K562 (cell line): Measurements from ENCODE around the gene ZDHHC8. TPM values are rescaled to one million over a fixed set of nuclear protein-coding genes. Genes with fewer than 3 reads are reported as not detected.
A peak's percentile ranks its signal among the peaks of the same experiment; 100 is the strongest.

Experiments
- ARHGAP35 ChIP-seq: fragments of 450-650 bp; IDR thresholded peaks from 2 replicates; pipeline ENCODE4 v1.6.1; 2018; ENCODE audit not compliant: partially characterized antibody
- COPS2 ChIP-seq: fragments of 450-650 bp; conservative IDR thresholded peaks from 2 replicates; pipeline ENCODE4 v1.6.1; 2016; ENCODE audit warnings: mild to moderate bottlenecking, moderate library complexity
- EP300 ChIP-seq: IDR thresholded peaks from 2 replicates; pipeline ENCODE4 v1.6.1; 2012; ENCODE audit warnings: low read length, improper control_type of control experiment
- GABPB1 ChIP-seq: sonication (generic); formaldehyde crosslinking; IDR thresholded peaks from 2 replicates; pipeline ENCODE4 v1.8.0; 2022; ENCODE audit warnings: mild to moderate bottlenecking, missing genetic modification reagents
- HNRNPL ChIP-seq: fragments of 200-400 bp; formaldehyde crosslinking; IDR thresholded peaks from 2 replicates; pipeline ENCODE4 v1.6.1; 2017; ENCODE audit warnings: low read depth, mild to moderate bottlenecking, low read length
- KDM5B ChIP-seq: fragments of 200-600 bp; sonication (generic); IDR thresholded peaks from 2 replicates; pipeline ENCODE4 v1.6.1; 2012; ENCODE audit warnings: low read depth, mild to moderate bottlenecking, moderate library complexity, low read length, control low read depth, inconsistent platforms; ENCODE audit not compliant: insufficient replicate concordance
- WHSC1 ChIP-seq: IDR thresholded peaks from one replicate; pipeline ENCODE4 v1.6.1; 2012; ENCODE audit warnings: low read length, control low read depth, inconsistent platforms
- ZNF140 ChIP-seq: fragments of 250-450 bp; sonication (Bioruptor Pico); IDR thresholded peaks from 2 replicates; pipeline ENCODE4 v1.8.0; 2021; ENCODE audit warnings: moderate library complexity, mild to moderate bottlenecking, inconsistent platforms
- polyA plus RNA-seq, 8 experiments: library from polyadenylated mRNA; depleted of rRNA in 4 of 8; stranded (reverse) in 5 of 8; unstranded in 3 of 8; fragments of >200 nt; fragmentation: Nextera tagmentation in 2 of 8; fragmentation: Illumina TruSeq in 1 of 8; extraction: Ambion mirVana in 2 of 8; extraction: Trizol in 1 of 8; gene quantifications; 2 replicates each; pipeline versions ENCODE4 v1.2.1 to v1.2.3, GENCODE V29; 2011 to 2014; ENCODE audit warnings: inconsistent platforms in 1 of 8, missing spikeins in 1 of 8
- total RNA-seq, 7 experiments: library from RNA; depleted of rRNA in 6 of 7; stranded (reverse); fragments of >200 nt in 6 of 7; fragmentation: Illumina TruSeq in 2 of 7; extraction: Trizol in 2 of 7; gene quantifications; 2 replicates each; pipeline versions ENCODE4 v1.2.1 to v1.2.3, GENCODE V29; 2011 to 2021; ENCODE audit warnings: low replicate concordance in 1 of 7
- TF ChIP-seq, protein P1 (sequence below), 2 experiments: fragments of 150-350 bp in 1 of 2; IDR thresholded peaks; 2 replicates each; pipeline ENCODE4 v1.6.1; 2012 to 2016; ENCODE audit warnings: low read depth in 2 of 2, low read length in 2 of 2, mild to moderate bottlenecking in 1 of 2, moderate library complexity in 1 of 2
- TF ChIP-seq, protein P2 (sequence below), 3 experiments: fragments of 200-800 bp in 1 of 3; fragments of 250-450 bp in 1 of 3; fragments of 450-650 bp in 1 of 3; sonication (Bioruptor Pico) in 1 of 3; sonication (Bioruptor generic) in 1 of 3; formaldehyde crosslinking in 1 of 3; IDR thresholded peaks; 2 replicates each; pipeline versions ENCODE4 v1.6.1 to v1.8.0; 2016 to 2022; ENCODE audit warnings: mild to moderate bottlenecking in 2 of 3, missing genetic modification characterization in 2 of 3, missing compliant biosample characterization in 1 of 3, moderate library complexity in 1 of 3
- TF ChIP-seq, protein P3 (sequence below): sonication (generic); formaldehyde crosslinking; IDR thresholded peaks from 2 replicates; pipeline ENCODE4 v1.8.1; 2023; ENCODE audit warnings: mild to moderate bottlenecking, missing genetic modification reagents, moderate library complexity
- TF ChIP-seq, protein P4 (sequence below): fragments of 250-450 bp; sonication (Bioruptor Pico); IDR thresholded peaks from 2 replicates; pipeline ENCODE4 v1.8.0; 2022; ENCODE audit warnings: moderate library complexity, mild to moderate bottlenecking, inconsistent platforms

ZDHHC8 gene
- total and polyA plus RNA-seq, 9 of the 15 experiments (the other 6 are each of a cell fraction or from before 2014, with no cell fraction given), result 0.04 to 109 (median 16.4) TPM

DNA sequence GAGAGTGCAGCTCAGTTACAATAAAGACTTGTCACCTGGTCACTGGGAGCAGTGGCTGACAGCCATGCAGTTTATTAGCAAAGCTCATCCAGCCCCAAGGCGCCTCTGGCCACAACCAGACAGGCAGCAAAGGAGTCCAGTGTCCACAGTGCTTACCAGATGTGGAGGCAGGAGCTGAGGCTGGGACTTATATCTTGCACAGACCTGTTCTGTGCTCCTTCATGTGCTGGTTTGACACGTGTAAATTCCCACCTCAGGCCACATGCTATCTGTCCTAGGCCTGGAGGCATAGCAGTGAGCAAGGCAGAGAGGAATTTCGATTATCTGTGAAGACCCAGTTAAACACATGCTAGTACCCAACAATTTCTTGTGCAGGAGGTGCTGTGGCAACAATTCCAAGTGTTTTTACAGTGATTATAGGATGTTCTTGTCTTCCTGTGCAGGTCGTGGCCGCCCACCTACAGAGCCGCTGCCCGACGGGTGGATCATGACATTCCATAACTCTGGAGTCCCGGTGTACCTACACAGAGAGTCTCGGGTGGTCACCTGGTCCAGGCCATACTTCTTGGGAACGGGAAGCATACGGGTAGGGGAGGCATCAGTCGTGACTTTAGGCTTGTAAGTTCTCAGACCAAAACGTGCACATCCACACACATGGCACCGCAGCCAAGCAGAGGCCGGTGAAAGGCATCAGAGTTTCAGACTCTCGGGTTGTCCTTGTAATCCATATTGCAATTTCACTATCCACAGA, 42.2 kb upstream of the ZDHHC8 start (continued):
- TF ChIP-seq, protein P1, sequence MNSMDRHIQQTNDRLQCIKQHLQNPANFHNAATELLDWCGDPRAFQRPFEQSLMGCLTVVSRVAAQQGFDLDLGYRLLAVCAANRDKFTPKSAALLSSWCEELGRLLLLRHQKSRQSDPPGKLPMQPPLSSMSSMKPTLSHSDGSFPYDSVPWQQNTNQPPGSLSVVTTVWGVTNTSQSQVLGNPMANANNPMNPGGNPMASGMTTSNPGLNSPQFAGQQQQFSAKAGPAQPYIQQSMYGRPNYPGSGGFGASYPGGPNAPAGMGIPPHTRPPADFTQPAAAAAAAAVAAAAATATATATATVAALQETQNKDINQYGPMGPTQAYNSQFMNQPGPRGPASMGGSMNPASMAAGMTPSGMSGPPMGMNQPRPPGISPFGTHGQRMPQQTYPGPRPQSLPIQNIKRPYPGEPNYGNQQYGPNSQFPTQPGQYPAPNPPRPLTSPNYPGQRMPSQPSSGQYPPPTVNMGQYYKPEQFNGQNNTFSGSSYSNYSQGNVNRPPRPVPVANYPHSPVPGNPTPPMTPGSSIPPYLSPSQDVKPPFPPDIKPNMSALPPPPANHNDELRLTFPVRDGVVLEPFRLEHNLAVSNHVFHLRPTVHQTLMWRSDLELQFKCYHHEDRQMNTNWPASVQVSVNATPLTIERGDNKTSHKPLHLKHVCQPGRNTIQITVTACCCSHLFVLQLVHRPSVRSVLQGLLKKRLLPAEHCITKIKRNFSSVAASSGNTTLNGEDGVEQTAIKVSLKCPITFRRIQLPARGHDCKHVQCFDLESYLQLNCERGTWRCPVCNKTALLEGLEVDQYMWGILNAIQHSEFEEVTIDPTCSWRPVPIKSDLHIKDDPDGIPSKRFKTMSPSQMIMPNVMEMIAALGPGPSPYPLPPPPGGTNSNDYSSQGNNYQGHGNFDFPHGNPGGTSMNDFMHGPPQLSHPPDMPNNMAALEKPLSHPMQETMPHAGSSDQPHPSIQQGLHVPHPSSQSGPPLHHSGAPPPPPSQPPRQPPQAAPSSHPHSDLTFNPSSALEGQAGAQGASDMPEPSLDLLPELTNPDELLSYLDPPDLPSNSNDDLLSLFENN (IDR thresholded peaks at IDR 0.05; ENCODE audit: low read depth in 2 of 2, low read length in 2 of 2), result 0 out of 4 replicates have a peak, but pooled peaks of 1 of the 2 experiments have one; percentile 10
- TF ChIP-seq KDM5B (peak; percentile 36), COPS2 (no peak), GABPB1 (CRISPR knock-in tag) (no peak), ZNF140 (CRISPR knock-in tag) (0 out of 2 replicates have a peak, but pooled peaks have one; percentile 65), EP300 (no peak), WHSC1 (peak; percentile 87), ARHGAP35 (no peak), HNRNPL (no peak)
- TF ChIP-seq, protein P2, sequence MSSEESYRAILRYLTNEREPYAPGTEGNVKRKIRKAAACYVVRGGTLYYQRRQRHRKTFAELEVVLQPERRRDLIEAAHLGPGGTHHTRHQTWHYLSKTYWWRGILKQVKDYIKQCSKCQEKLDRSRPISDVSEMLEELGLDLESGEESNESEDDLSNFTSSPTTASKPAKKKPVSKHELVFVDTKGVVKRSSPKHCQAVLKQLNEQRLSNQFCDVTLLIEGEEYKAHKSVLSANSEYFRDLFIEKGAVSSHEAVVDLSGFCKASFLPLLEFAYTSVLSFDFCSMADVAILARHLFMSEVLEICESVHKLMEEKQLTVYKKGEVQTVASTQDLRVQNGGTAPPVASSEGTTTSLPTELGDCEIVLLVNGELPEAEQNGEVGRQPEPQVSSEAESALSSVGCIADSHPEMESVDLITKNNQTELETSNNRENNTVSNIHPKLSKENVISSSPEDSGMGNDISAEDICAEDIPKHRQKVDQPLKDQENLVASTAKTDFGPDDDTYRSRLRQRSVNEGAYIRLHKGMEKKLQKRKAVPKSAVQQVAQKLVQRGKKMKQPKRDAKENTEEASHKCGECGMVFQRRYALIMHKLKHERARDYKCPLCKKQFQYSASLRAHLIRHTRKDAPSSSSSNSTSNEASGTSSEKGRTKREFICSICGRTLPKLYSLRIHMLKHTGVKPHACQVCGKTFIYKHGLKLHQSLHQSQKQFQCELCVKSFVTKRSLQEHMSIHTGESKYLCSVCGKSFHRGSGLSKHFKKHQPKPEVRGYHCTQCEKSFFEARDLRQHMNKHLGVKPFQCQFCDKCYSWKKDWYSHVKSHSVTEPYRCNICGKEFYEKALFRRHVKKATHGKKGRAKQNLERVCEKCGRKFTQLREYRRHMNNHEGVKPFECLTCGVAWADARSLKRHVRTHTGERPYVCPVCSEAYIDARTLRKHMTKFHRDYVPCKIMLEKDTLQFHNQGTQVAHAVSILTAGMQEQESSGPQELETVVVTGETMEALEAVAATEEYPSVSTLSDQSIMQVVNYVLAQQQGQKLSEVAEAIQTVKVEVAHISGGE (CRISPR knock-in tag; IDR thresholded peaks at IDR 0.05), result peak in 1 of 3 experiments; percentile 14; a peak in 1 of 6 replicates
- TF ChIP-seq, protein P3, sequence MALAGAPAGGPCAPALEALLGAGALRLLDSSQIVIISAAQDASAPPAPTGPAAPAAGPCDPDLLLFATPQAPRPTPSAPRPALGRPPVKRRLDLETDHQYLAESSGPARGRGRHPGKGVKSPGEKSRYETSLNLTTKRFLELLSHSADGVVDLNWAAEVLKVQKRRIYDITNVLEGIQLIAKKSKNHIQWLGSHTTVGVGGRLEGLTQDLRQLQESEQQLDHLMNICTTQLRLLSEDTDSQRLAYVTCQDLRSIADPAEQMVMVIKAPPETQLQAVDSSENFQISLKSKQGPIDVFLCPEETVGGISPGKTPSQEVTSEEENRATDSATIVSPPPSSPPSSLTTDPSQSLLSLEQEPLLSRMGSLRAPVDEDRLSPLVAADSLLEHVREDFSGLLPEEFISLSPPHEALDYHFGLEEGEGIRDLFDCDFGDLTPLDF, result 0 out of 2 replicates have a peak, but pooled peaks have one; percentile 14
- TF ChIP-seq, protein P4, sequence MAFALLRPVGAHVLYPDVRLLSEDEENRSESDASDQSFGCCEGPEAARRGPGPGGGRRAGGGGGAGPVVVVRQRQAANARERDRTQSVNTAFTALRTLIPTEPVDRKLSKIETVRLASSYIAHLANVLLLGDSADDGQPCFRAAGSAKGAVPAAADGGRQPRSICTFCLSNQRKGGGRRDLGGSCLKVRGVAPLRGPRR, result no peak
